ENCODE data around the gene COQ10B. TPM values are rescaled to one million over a fixed set of nuclear protein-coding genes. Genes with fewer than 3 reads are reported as not detected.

COQ10B gene
- total and polyA plus RNA-seq, 2 donors (not counting 3 experiments of a cell fraction or from before 2014, with no cell fraction given) = 2.4 to 15.1 TPM

- no peak for FAIRE-seq
- ChIA-PET POLR2A (interaction anchor here (0.7 to 1.7 kb wide), 3 partner anchors 8 to 16 kb away, joined by 3 to 13 read pairs (median 5); partner anchors contain the start of genes HSPD1 and HSPE1), CTCF (interaction anchor here (1.2 to 2.2 kb wide), 4 partner anchors 11 to 190 kb away, joined by 4 to 10 read pairs (median 6); partner anchors contain the start of genes HSPD1 and MARS2)
- H3K79me2 ChIP-seq (ENCODE audit: control insufficient read depth, insufficient read depth, low read length) = peaks cover 45% of the 10 kb centered on the region
- peak overlapping the region; percentile 88 for H3K4me2 ChIP-seq (ENCODE audit: insufficient read depth, low read length)
- dilution Hi-C loops (cut with MboI; ENCODE audit: extremely low pct_ligation_motif_present, low sequenced_read_pairs) (no loop called here), intact Hi-C loops (cut with micrococcal nuclease) (loop anchor here (1.0 kb wide), 3 partner anchors 15 to 159 kb away; partner anchors contain the start of genes COQ10B and HSPE1)
- peak overlapping the region; percentile 78 for H3K27ac ChIP-seq (ENCODE audit: insufficient read depth, low read depth, low read length)
- peak overlapping the region; percentile 23 to 81 (median 67) for H3K4me3 ChIP-seq (replicated peaks in 1 of 3; ENCODE audit: insufficient read depth in 1 of 3, low read depth in 1 of 3, low read length in 3 of 3)
- TSS peak; percentile 9 for BruUV-seq (replicated peaks)
- H4K20me1 ChIP-seq (replicated peaks; ENCODE audit: control insufficient read depth, extremely low read depth, insufficient read depth, low read length) = peaks cover 8% of the 10 kb centered on the region
- no peak for TF ChIP-seq MAX (IDR thresholded peaks at IDR 0.05; ENCODE audit: insufficient read depth, insufficient read length)
- no peak for TF ChIP-seq CTCF (IDR thresholded peaks at IDR 0.05; ENCODE audit: extremely low read depth in 1 of 2, insufficient read depth in 1 of 2, low read depth in 1 of 2, low read length in 2 of 2)
- TF ChIP-seq POLR2AphosphoS5 (IDR thresholded peaks at IDR 0.05; ENCODE audit: insufficient read depth, low read depth, low read length) = no peak
- no peak for TF ChIP-seq MYC (IDR thresholded peaks at IDR 0.05; ENCODE audit: low read depth, low read length)
- no peak for TF ChIP-seq GATA2 (IDR thresholded peaks at IDR 0.05; ENCODE audit: insufficient read depth, insufficient read length, low read depth, low read length)
- TF ChIP-seq EZH2 (IDR thresholded peaks at IDR 0.05; ENCODE audit: borderline replicate concordance, low read depth, low read length, severe bottlenecking) = no peak
- TF ChIP-seq POLR2A (IDR thresholded peaks at IDR 0.05; ENCODE audit: low read depth, low read length) = no peak
- no peak for TF ChIP-seq FOS (IDR thresholded peaks at IDR 0.05; ENCODE audit: borderline replicate concordance, insufficient read depth, low read length)
- TF ChIP-seq JUN (IDR thresholded peaks at IDR 0.05; ENCODE audit: borderline replicate concordance, insufficient read depth, insufficient read length, low read depth) = no peak
- H3K9me3 ChIP-seq (replicated peaks; ENCODE audit: control insufficient read depth, insufficient read depth, low read length) = no peaks in the 10 kb centered on the region
- peak overlapping the region; percentile 73 for H3K9ac ChIP-seq (replicated peaks; ENCODE audit: extremely low read depth, insufficient read depth, low read length)
- H3K9me1 ChIP-seq (replicated peaks; ENCODE audit: control insufficient read depth, extremely low read depth, insufficient read depth, low read length) = no peaks in the 10 kb centered on the region
- no peak for DNase-seq (ENCODE audit: low read depth, low spot score)
- H3K4me1 ChIP-seq (ENCODE audit: control insufficient read depth, extremely low read depth, insufficient read depth, low read length) = peaks cover 17% of the 10 kb centered on the region
- no peaks in the 10 kb centered on the region for H3K36me3 ChIP-seq (ENCODE audit: control insufficient read depth in 2 of 2, extremely low read depth in 1 of 2, insufficient read depth in 2 of 2, low read length in 2 of 2)
- peak overlapping the region; percentile 93 for H2AFZ ChIP-seq (ENCODE audit: low read depth, low read length)
- no peaks in the 10 kb centered on the region for H3K27me3 ChIP-seq (ENCODE audit: control insufficient read depth in 2 of 2, insufficient read depth in 2 of 2, low read length in 2 of 2)
Observed at GRCh38 chr2:197515315-197515738, 62.0 kb downstream of the COQ10B start.

All from endothelial cell of umbilical vein (primary cell).